Mammary epithelial cell (primary cell): Measurements from ENCODE around the gene WDR31.

Experiments used
- CTCF ChIP-seq, 2 donors: IDR thresholded peaks in 1 of 2; conservative IDR thresholded peaks in 1 of 2; 2 replicates each; pipeline ENCODE4 v1.5.1; 2011 to 2012; ENCODE audit warnings: inconsistent platforms in 2 of 2, low read length in 2 of 2, mild to moderate bottlenecking in 2 of 2, control low read depth in 1 of 2, low read depth in 1 of 2; ENCODE audit not compliant: insufficient read depth in 1 of 2; ENCODE audit errors: extremely low read depth in 1 of 2
- EZH2 ChIP-seq: IDR thresholded peaks from 2 replicates; pipeline ENCODE4 v1.6.1; 2012; ENCODE audit warnings: low read length, inconsistent platforms, borderline replicate concordance

- TF ChIP-seq CTCF (conservative IDR thresholded peaks at IDR 0.05 in 1 of 2, IDR thresholded peaks at IDR 0.05 in 1 of 2; ENCODE audit: extremely low read depth in 1 of 2, insufficient read depth in 1 of 2, low read depth in 1 of 2, low read length in 2 of 2) (no peak), EZH2 (no peak)
Measured at GRCh38 chr9:113307396-113307975, 32.6 kb downstream of the WDR31 start.
